HepG2 (cell line): ENCODE results near the gene SS18L1. TPM values are rescaled to one million over a fixed set of nuclear protein-coding genes. Genes with fewer than 3 reads are reported as not detected.

Experiments
- BCL6 ChIP-seq: IDR thresholded peaks from 2 replicates; pipeline ENCODE4 v1.6.1; 2016; ENCODE audit warnings: missing genetic modification reagents, missing compliant biosample characterization
- CCDC6 ChIP-seq: sonication (generic); formaldehyde crosslinking; IDR thresholded peaks from 2 replicates; pipeline ENCODE4 v1.8.1; 2022; ENCODE audit warnings: mild to moderate bottlenecking, missing genetic modification reagents, moderate library complexity
- CENPT ChIP-seq: sonication (generic); formaldehyde crosslinking; IDR thresholded peaks from 2 replicates; pipeline ENCODE4 v1.8.0; 2022; ENCODE audit warnings: low read depth, mild to moderate bottlenecking, moderate library complexity, missing genetic modification reagents
- FIP1L1 ChIP-seq: fragments of 200-400 bp; formaldehyde crosslinking; IDR thresholded peaks from 2 replicates; pipeline ENCODE4 v1.6.1; 2018; ENCODE audit warnings: low read depth, mild to moderate bottlenecking, low read length, moderate library complexity, borderline replicate concordance; ENCODE audit not compliant: insufficient read depth
- HHEX ChIP-seq: IDR thresholded peaks from 2 replicates; pipeline ENCODE4 v1.6.1; 2016; ENCODE audit warnings: control low read depth
- MED8 ChIP-seq: sonication (generic); formaldehyde crosslinking; IDR thresholded peaks from 2 replicates; pipeline ENCODE4 v1.8.1; 2023; ENCODE audit warnings: mild to moderate bottlenecking, missing genetic modification reagents; ENCODE audit not compliant: insufficient replicate concordance
- NFYB ChIP-seq: sonication (generic); formaldehyde crosslinking; IDR thresholded peaks from 2 replicates; pipeline ENCODE4 v1.4.0; 2020; ENCODE audit warnings: missing genetic modification reagents
- SNRNP70 ChIP-seq: fragments of 200-400 bp; formaldehyde crosslinking; IDR thresholded peaks from 2 replicates; pipeline ENCODE4 v1.6.1; 2017; ENCODE audit warnings: mild to moderate bottlenecking, low read depth, low read length, moderate library complexity
- SPEN ChIP-seq: sonication (generic); formaldehyde crosslinking; IDR thresholded peaks from 2 replicates; pipeline ENCODE4 v1.5.1; 2020; ENCODE audit warnings: low read depth, mild to moderate bottlenecking, missing genetic modification reagents
- TEAD3 ChIP-seq: optimal IDR thresholded peaks from 2 replicates; pipeline ENCODE3; 2016; ENCODE audit warnings: borderline replicate concordance
- YEATS4 ChIP-seq: sonication (generic); formaldehyde crosslinking; IDR thresholded peaks from 2 replicates; pipeline ENCODE4 v1.4.0; 2020; ENCODE audit warnings: missing genetic modification reagents, borderline replicate concordance
- ZBTB1 ChIP-seq: sonication (generic); formaldehyde crosslinking; IDR thresholded peaks from 2 replicates; pipeline ENCODE4 v1.4.0; 2020; ENCODE audit warnings: missing genetic modification reagents, borderline replicate concordance
- ZNF337 ChIP-seq: sonication (generic); formaldehyde crosslinking; IDR thresholded peaks from 2 replicates; pipeline ENCODE4 v1.5.1; 2020; ENCODE audit warnings: missing genetic modification reagents, low read depth, mild to moderate bottlenecking, borderline replicate concordance
- ZNF552 ChIP-seq: sonication (generic); formaldehyde crosslinking; IDR thresholded peaks from 2 replicates; pipeline ENCODE4 v1.9.0; 2022; ENCODE audit warnings: missing genetic modification reagents, mild to moderate bottlenecking, borderline replicate concordance
- polyA plus RNA-seq, 8 experiments: library from polyadenylated mRNA; depleted of rRNA in 3 of 8; stranded (reverse) in 7 of 8; unstranded in 1 of 8; fragments of >200 nt; fragmentation: Illumina TruSeq in 4 of 8; extraction: Trizol in 4 of 8; gene quantifications; 2 replicates each; pipeline versions ENCODE4 v1.2.1 to v1.2.3, GENCODE V29; 2011 to 2016; ENCODE audit warnings: low read depth in 4 of 8, missing spikeins in 1 of 8, mixed read lengths in 1 of 8; ENCODE audit not compliant: insufficient read depth in 1 of 8
- total RNA-seq, 5 experiments: library from RNA; depleted of rRNA; stranded (reverse); fragments of >200 nt; fragmentation: Illumina TruSeq; extraction: Trizol; gene quantifications; 2 replicates each; pipeline ENCODE4 v1.2.3, GENCODE V29; 2016; ENCODE audit warnings: low read depth in 1 of 5
- TF ChIP-seq, protein P1 (sequence below): sonication (generic); formaldehyde crosslinking; IDR thresholded peaks from 2 replicates; pipeline ENCODE4 v1.9.0; 2021; ENCODE audit warnings: mild to moderate bottlenecking, missing genetic modification reagents
- TF ChIP-seq, protein P2 (sequence below): IDR thresholded peaks from 2 replicates; pipeline ENCODE4 v1.6.1; 2016; ENCODE audit warnings: mild to moderate bottlenecking, missing biosample characterization, missing genetic modification reagents
- TF ChIP-seq, protein P3 (sequence below): sonication (generic); formaldehyde crosslinking; IDR thresholded peaks from 2 replicates; pipeline ENCODE4 v1.5.1; 2020; ENCODE audit warnings: missing genetic modification reagents, mild to moderate bottlenecking, borderline replicate concordance
- TF ChIP-seq, protein P4 (sequence below): sonication (generic); formaldehyde crosslinking; IDR thresholded peaks from 2 replicates; pipeline ENCODE4 v1.4.0; 2020; ENCODE audit warnings: mild to moderate bottlenecking, missing genetic modification reagents

Gene SS18L1
- total and polyA plus RNA-seq, 2 of the 13 experiments (the other 11 are each of a cell fraction or from before 2014, with no cell fraction given), result 17.8 to 27.6 TPM

DNA sequence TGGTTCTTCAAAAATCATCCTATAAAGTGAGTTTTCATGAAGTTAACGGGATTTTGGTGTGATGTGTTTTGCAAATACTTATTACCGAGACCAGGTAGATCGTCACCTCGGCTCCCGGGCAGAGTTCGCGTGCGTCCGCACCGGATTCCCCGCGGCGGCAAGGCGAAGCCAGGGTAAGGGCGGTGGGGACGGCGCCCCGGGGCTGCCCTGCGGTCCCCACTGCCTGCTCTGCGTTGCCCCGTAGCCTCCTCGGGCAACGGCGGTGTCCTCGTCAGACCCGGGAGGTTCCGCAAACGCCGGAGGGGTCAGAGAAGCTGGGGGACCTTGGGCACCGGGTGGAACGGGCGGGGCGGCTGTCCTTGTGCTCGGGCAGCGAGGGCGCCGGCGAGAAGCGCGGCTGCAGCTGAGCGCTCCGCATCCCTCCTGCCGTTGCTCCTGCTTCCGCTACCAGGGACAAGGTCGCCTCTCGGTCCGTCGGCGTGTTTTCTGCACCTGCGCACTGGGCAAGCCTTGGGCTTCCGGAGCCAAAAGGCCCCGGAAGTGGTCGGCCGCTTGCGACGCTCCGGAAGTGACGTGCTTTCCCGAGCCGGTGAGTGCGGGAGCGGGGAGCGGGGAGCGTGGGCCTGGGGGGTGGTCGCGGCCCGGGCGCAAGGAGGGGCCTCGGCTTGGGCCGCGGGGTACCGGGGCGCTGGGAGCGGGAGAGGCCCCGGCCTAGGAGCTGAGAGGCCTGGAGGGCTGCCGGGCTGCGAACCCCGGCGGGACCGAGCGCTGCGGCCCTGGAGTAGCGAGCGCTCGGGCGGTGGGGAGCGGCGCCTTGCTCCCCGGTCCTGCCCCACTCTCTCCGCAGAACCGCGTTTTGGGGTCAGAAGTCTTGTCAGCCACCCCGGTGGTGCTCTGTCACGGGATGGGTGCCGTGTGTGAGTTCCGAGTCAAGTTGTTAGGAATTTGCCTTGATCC is 39.2 kb downstream of the SS18L1 start, which contains the start of gene MTG2 (continued):
- TF ChIP-seq, protein P1, sequence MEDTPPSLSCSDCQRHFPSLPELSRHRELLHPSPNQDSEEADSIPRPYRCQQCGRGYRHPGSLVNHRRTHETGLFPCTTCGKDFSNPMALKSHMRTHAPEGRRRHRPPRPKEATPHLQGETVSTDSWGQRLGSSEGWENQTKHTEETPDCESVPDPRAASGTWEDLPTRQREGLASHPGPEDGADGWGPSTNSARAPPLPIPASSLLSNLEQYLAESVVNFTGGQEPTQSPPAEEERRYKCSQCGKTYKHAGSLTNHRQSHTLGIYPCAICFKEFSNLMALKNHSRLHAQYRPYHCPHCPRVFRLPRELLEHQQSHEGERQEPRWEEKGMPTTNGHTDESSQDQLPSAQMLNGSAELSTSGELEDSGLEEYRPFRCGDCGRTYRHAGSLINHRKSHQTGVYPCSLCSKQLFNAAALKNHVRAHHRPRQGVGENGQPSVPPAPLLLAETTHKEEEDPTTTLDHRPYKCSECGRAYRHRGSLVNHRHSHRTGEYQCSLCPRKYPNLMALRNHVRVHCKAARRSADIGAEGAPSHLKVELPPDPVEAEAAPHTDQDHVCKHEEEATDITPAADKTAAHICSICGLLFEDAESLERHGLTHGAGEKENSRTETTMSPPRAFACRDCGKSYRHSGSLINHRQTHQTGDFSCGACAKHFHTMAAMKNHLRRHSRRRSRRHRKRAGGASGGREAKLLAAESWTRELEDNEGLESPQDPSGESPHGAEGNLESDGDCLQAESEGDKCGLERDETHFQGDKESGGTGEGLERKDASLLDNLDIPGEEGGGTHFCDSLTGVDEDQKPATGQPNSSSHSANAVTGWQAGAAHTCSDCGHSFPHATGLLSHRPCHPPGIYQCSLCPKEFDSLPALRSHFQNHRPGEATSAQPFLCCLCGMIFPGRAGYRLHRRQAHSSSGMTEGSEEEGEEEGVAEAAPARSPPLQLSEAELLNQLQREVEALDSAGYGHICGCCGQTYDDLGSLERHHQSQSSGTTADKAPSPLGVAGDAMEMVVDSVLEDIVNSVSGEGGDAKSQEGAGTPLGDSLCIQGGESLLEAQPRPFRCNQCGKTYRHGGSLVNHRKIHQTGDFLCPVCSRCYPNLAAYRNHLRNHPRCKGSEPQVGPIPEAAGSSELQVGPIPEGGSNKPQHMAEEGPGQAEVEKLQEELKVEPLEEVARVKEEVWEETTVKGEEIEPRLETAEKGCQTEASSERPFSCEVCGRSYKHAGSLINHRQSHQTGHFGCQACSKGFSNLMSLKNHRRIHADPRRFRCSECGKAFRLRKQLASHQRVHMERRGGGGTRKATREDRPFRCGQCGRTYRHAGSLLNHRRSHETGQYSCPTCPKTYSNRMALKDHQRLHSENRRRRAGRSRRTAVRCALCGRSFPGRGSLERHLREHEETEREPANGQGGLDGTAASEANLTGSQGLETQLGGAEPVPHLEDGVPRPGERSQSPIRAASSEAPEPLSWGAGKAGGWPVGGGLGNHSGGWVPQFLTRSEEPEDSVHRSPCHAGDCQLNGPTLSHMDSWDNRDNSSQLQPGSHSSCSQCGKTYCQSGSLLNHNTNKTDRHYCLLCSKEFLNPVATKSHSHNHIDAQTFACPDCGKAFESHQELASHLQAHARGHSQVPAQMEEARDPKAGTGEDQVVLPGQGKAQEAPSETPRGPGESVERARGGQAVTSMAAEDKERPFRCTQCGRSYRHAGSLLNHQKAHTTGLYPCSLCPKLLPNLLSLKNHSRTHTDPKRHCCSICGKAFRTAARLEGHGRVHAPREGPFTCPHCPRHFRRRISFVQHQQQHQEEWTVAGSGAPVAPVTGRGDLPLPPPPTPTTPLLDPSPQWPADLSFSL (CRISPR knock-in tag), result no peak
- no peak for TF ChIP-seq SNRNP70
- TF ChIP-seq, protein P2, sequence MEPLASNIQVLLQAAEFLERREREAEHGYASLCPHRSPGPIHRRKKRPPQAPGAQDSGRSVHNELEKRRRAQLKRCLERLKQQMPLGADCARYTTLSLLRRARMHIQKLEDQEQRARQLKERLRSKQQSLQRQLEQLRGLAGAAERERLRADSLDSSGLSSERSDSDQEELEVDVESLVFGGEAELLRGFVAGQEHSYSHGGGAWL (CRISPR knock-in tag), result peak; percentile 97
- peak; percentile 99 for TF ChIP-seq YEATS4 (CRISPR knock-in tag)
- TF ChIP-seq, protein P3, sequence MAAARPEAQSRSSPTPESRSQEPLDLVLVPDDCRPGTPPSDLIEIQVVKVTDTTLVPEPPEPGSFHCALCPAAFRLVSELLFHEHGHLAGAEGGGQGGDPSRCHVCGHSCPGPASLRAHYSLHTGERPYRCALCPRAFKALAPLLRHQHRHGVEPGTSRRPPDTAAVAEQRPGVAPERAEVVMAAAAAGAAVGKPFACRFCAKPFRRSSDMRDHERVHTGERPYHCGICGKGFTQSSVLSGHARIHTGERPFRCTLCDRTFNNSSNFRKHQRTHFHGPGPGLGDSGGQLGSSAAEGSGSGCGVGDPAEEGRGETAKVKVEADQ (CRISPR knock-in tag), result peak; percentile 69; the same call in 1 of the 2 replicates
- TF ChIP-seq TEAD3 (CRISPR knock-in tag), result peak; percentile 79
- TF ChIP-seq, protein P4, sequence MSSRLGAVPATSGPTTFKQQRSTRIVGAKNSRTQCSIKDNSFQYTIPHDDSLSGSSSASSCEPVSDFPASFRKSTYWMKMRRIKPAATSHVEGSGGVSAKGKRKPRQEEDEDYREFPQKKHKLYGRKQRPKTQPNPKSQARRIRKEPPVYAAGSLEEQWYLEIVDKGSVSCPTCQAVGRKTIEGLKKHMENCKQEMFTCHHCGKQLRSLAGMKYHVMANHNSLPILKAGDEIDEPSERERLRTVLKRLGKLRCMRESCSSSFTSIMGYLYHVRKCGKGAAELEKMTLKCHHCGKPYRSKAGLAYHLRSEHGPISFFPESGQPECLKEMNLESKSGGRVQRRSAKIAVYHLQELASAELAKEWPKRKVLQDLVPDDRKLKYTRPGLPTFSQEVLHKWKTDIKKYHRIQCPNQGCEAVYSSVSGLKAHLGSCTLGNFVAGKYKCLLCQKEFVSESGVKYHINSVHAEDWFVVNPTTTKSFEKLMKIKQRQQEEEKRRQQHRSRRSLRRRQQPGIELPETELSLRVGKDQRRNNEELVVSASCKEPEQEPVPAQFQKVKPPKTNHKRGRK (CRISPR knock-in tag), result peak; percentile 88; the same call in 1 of the 2 replicates
- TF ChIP-seq ZNF552 (CRISPR knock-in tag), result peak; percentile 89; the same call in 1 of the 2 replicates
- peak; percentile 96; the same call in 1 of the 2 replicates for TF ChIP-seq ZNF337 (CRISPR knock-in tag)
- TF ChIP-seq SPEN (CRISPR knock-in tag), result peak; percentile 98
- peak; percentile 94 for TF ChIP-seq CENPT
- TF ChIP-seq BCL6 (CRISPR knock-in tag), result peak; percentile 74
- no peak for TF ChIP-seq ZBTB1
- peak; percentile 86 for TF ChIP-seq MED8
- peak; percentile 57 for TF ChIP-seq NFYB
- 0 out of 2 replicates have a peak, but pooled peaks have one; percentile 35 for TF ChIP-seq HHEX (CRISPR knock-in tag)
- TF ChIP-seq FIP1L1, result peak; percentile 91; the same call in 1 of the 2 replicates
- TF ChIP-seq CCDC6 (CRISPR knock-in tag), result peak; percentile 99
